Osteoblast (primary cell): ENCODE results near the gene OST4. TPM values are rescaled to one million over a fixed set of nuclear protein-coding genes. Genes with fewer than 3 reads are reported as not detected.

ENCODE experiments used
- DNase-seq: peaks from one replicate; pipeline ENCODE4 v3.0.0; 2011; ENCODE audit warnings: low spot score, mixed read lengths; ENCODE audit not compliant: insufficient read length; ENCODE audit errors: missing footprints
- H2AFZ ChIP-seq: 2 replicates; pipeline ENCODE4 v1.6.0; 2011; ENCODE audit warnings: mild to moderate bottlenecking, low read length
- H3K27ac ChIP-seq: 2 replicates; pipeline ENCODE4 v1.5.1; 2011; ENCODE audit warnings: mild to moderate bottlenecking, low read depth, low read length, moderate library complexity
- H3K27me3 ChIP-seq: 2 replicates; pipeline ENCODE4 v1.6.0; 2012; ENCODE audit warnings: mild to moderate bottlenecking, control low read depth, inconsistent platforms, low read length, moderate library complexity; ENCODE audit not compliant: insufficient read depth
- H3K36me3 ChIP-seq: 2 replicates; pipeline ENCODE4 v1.5.1; 2011; ENCODE audit warnings: mild to moderate bottlenecking, low read length, control low read depth, moderate library complexity; ENCODE audit not compliant: insufficient read depth
- H3K4me1 ChIP-seq: 2 replicates; pipeline ENCODE4 v1.5.1; 2011; ENCODE audit warnings: mild to moderate bottlenecking, low read length, control low read depth, moderate library complexity; ENCODE audit not compliant: insufficient read depth
- H3K4me2 ChIP-seq: 2 replicates; pipeline ENCODE4 v1.6.0; 2011; ENCODE audit warnings: mild to moderate bottlenecking, low read length; ENCODE audit not compliant: insufficient read depth
- H3K4me3 ChIP-seq: fragments of 200-600 bp; sonication (generic); 3 replicates; pipeline ENCODE4 v1.5.1; 2012; ENCODE audit warnings: mild to moderate bottlenecking, low read length, inconsistent platforms; ENCODE audit not compliant: insufficient read depth
- H3K79me2 ChIP-seq: 2 replicates; pipeline ENCODE4 v1.6.0; 2012; ENCODE audit warnings: mild to moderate bottlenecking, low read length, control low read depth, inconsistent platforms; ENCODE audit not compliant: insufficient read depth
- H3K9me3 ChIP-seq: 2 replicates; pipeline ENCODE4 v1.5.1; 2011; ENCODE audit warnings: low read depth, low read length, control low read depth
- H4K20me1 ChIP-seq: 2 replicates; pipeline ENCODE4 v1.6.0; 2012; ENCODE audit warnings: mild to moderate bottlenecking, low read length, control low read depth; ENCODE audit not compliant: insufficient read depth
- total RNA-seq: library from RNA; depleted of rRNA; stranded (reverse); fragments of >200 nt; gene quantifications from 2 replicates; pipeline ENCODE4 v1.2.3, GENCODE V29; 2012
- TF ChIP-seq, protein P1 (sequence below): IDR thresholded peaks from 2 replicates; pipeline ENCODE4 v1.5.1; 2011; ENCODE audit warnings: mild to moderate bottlenecking, low read depth, low read length, moderate library complexity; ENCODE audit errors: extremely low read depth

OST4 gene
- total RNA-seq, 1 donor: 202 TPM

DNA sequence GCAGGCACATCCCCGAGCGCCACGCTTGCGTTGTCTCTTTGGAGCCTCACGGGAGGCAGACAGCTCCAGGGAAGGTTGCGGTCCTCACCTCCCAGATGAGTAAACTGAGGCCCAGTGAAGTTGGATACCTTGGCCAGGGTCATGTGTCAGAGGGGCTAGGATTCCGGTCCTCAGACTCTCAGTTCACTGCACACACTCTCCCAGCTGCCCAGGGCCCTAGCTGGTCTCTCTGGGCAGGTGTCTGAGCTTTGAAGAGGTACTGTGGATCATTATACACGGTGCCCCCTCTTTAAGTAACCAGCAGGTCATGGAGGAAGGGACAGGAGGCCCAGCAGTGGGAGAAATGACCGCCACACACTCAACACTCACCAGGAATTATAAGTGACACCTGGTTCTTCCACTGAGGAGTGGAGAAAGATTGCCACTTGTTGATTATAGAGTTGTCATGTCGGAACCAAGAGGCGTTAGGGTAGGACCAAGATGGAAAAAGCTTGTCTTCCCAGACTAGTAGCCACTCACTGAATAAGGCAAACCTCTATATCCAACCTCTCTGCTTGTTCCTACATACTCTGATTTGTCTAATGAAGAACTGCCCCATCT lies 38.1 kb downstream of the OST4 start:
- peak overlapping the region; percentile 100 for H3K4me3 ChIP-seq
- H3K36me3 ChIP-seq: peaks cover 39% of the 10 kb centered on the region
- peaks cover 12% of the 10 kb centered on the region for H3K4me1 ChIP-seq
- H3K4me2 ChIP-seq: peak overlapping the region; percentile 99
- peak overlapping the region; percentile 85 for H3K27ac ChIP-seq
- H2AFZ ChIP-seq: peak overlapping the region; percentile 79
- H3K79me2 ChIP-seq: peaks cover 66% of the 10 kb centered on the region
- H3K27me3 ChIP-seq: no peaks in the 10 kb centered on the region
- DNase-seq: no peak
- TF ChIP-seq, protein P1, sequence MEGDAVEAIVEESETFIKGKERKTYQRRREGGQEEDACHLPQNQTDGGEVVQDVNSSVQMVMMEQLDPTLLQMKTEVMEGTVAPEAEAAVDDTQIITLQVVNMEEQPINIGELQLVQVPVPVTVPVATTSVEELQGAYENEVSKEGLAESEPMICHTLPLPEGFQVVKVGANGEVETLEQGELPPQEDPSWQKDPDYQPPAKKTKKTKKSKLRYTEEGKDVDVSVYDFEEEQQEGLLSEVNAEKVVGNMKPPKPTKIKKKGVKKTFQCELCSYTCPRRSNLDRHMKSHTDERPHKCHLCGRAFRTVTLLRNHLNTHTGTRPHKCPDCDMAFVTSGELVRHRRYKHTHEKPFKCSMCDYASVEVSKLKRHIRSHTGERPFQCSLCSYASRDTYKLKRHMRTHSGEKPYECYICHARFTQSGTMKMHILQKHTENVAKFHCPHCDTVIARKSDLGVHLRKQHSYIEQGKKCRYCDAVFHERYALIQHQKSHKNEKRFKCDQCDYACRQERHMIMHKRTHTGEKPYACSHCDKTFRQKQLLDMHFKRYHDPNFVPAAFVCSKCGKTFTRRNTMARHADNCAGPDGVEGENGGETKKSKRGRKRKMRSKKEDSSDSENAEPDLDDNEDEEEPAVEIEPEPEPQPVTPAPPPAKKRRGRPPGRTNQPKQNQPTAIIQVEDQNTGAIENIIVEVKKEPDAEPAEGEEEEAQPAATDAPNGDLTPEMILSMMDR: no peak
- peaks cover 39% of the 10 kb centered on the region for H4K20me1 ChIP-seq
- H3K9me3 ChIP-seq: no peaks in the 10 kb centered on the region

DNA sequence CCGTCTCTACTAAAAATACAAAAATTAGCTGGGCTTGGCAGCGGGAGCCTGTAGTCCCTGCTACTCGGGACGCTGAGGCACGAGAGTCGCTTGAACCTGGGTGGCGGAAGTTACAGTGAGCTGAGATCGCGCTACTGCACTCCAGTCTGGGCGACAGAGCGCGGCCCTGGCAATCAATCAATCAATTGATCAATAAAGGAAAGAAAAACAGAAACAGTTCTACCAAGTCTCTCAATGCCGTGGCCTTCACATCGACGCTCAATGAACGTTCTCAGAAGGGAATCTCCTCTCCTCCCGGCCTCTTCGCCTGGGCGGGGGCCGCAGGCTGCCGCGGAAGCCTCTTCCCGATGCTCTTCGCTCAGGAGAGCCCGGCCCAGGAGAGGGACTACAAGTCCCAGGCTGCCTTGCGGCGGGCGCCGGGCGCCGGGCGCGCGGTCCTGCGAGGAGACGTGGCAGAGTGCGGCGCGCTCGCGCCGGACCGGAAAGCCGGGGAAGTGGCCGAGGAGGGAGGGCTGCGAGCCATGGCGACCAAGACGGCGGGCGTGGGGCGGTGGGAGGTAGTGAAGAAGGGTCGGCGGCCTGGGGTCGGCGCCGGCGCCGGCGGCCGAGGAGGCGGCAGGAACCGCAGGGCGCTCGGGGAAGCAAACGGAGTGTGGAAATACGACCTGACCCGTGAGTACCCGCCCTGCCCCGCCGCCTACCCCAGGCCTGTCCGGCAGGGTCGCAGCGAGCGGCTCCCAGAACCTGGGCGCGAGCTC lies 38.8 kb downstream of the OST4 start, which contains the start of gene TMEM214:
TSS of gene TMEM214 (plus strand) at position 471 of the 758 bp plus-strand sequence. CDS start at position 522, 51 bp downstream.
- H3K4me3 ChIP-seq: peak within 1 kb of the TSS; percentile 100
- H3K27me3 ChIP-seq: no peaks in the 10 kb centered on the region
- peak within 1 kb of the TSS; percentile 99 for H3K4me2 ChIP-seq
- peak within 1 kb of the TSS; percentile 85 for H3K27ac ChIP-seq
- peaks cover 12% of the 10 kb centered on the region for H3K4me1 ChIP-seq
- peak; percentile 100 for DNase-seq
- H3K36me3 ChIP-seq: peaks cover 33% of the 10 kb centered on the region
- TF ChIP-seq, protein P1: no peak
- peaks cover 40% of the 10 kb centered on the region for H4K20me1 ChIP-seq
- H3K79me2 ChIP-seq: peaks cover 70% of the 10 kb centered on the region
- no peaks in the 10 kb centered on the region for H3K9me3 ChIP-seq
- peak within 1 kb of the TSS; percentile 92 for H2AFZ ChIP-seq

DNA sequence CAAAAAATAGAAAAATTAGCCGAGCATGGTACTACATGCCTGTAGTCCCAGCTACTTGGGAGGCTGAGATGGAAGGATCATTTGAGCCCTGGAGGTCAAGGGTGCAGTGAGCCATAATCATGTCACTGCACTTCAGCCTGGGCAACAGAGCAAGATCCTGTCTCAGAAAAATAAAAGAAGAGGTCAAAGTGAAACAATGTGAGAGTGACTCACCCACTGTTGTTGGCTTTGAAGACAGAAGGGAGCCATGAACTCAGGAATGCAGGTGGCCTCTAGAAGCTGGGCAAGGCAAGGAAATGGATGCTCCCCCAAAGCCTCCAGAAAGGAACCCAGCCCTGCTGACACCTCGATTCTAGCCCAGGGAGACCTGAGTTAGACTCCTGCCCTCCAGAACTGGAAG lies 42.4 kb downstream of the OST4 start:
- H3K4me1 ChIP-seq: peaks cover 4% of the 10 kb centered on the region
- no peak overlapping the region for H2AFZ ChIP-seq
- H3K36me3 ChIP-seq: peaks cover 5% of the 10 kb centered on the region
- H3K27ac ChIP-seq: no peak overlapping the region
- H3K9me3 ChIP-seq: no peaks in the 10 kb centered on the region
- no peak overlapping the region for H3K4me2 ChIP-seq
- no peaks in the 10 kb centered on the region for H3K27me3 ChIP-seq
- no peak for DNase-seq
- no peak overlapping the region for H3K4me3 ChIP-seq
- TF ChIP-seq, protein P1: no peak
- peaks cover 47% of the 10 kb centered on the region for H3K79me2 ChIP-seq
- peaks cover 15% of the 10 kb centered on the region for H4K20me1 ChIP-seq

DNA sequence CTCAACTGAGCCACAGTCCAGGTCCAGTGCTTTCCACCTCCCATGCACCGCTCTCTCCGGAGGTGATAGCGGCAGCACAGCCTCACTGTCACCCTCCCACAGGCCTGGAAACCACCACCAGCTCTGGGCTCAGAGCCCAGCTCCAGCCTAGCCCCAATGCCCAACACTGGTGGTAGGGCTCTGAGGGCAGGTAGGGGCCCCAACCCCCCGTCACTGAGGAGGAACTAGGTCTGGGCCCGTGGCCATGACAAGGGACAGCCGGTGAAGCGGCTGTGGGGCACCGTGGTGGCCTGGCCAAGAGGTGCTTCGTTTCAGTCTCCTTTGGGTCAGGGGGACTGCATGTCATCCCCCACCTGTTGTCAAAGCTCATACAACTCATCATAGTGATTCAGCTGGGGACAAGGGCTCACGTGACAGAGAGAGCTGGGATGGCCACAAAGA lies 44.2 kb downstream of the OST4 start:
- Histone ChIP-seq H3K36me3 (peaks cover 15% of the 10 kb centered on the region), H3K4me2 (no peak overlapping the region), H3K9me3 (no peaks in the 10 kb centered on the region), H3K79me2 (peaks cover 29% of the 10 kb centered on the region), H3K4me3 (no peak overlapping the region), H3K27ac (no peak overlapping the region), H3K4me1 (no peaks in the 10 kb centered on the region), H3K27me3 (no peaks in the 10 kb centered on the region), H2AFZ (no peak overlapping the region), H4K20me1 (peaks cover 21% of the 10 kb centered on the region)
- TF ChIP-seq, protein P1: no peak
- peak; percentile 75 for DNase-seq
